ENCODE data around the gene PSKH1. TPM values are rescaled to one million over a fixed set of nuclear protein-coding genes. Genes with fewer than 3 reads are reported as not detected.

The PSKH1 gene
- total RNA-seq, 1 donor from 2014 or later = 44.5 TPM

DNA sequence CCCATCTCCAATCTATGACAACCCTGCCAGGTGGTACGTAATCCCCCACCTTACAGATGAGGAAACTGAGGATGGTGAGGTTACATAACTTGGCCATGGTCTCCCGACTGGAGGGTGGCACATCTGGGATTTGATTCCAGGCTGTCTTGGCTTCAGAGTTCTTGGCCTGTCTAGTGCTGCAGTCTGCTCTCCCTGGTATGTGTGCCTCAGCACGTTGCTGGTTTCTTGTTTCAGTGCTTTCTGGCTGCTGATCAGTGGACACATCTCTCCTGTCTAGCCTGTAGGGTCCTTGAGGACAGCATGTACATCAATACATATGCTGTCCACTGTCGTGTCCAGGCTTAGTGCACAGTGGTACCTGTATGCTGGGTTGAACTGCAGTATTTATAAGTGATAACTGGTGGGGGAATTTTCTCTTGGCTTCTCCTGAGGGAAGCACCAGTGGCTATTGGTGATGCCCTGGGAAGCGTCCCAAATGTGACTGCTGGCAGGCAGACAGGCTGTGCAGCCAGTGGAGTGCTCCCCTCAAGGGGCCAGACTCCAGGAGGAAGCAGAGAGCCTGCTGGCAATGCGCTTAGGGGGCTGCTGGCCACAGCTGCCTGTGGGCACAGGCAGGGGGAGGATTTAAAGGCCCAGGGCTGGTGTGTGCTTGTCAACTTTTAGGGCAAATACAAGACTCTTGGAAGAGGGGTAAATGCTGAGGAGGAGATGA is 24.2 kb downstream of the PSKH1 start:
- H3K9me3 Mint-ChIP-seq = no peaks in the 10 kb centered on the region

DNA sequence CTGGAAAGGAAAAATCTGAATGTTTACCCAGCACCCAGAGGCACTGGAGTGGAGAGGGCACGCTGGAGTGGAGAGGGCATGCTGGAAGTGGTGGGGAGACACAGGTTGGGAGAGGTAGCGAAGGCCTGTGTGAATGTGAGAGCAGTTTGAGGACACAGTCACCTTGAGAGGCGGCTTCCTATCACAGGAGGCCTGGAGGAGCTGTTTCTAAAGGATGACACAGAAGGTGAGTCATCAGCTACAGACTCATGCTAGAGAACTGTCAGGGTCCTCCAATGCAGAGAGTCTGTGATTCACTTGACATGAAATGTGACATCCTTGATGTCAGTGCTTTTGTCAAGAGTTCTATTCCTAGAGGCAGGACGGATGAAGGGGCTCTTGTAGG is 24.8 kb downstream of the PSKH1 start:
- no peak for DNase-seq (ENCODE audit: low spot score in 2 of 2, unreplicated experiment in 2 of 2)
- TF ChIP-seq, protein P1, sequence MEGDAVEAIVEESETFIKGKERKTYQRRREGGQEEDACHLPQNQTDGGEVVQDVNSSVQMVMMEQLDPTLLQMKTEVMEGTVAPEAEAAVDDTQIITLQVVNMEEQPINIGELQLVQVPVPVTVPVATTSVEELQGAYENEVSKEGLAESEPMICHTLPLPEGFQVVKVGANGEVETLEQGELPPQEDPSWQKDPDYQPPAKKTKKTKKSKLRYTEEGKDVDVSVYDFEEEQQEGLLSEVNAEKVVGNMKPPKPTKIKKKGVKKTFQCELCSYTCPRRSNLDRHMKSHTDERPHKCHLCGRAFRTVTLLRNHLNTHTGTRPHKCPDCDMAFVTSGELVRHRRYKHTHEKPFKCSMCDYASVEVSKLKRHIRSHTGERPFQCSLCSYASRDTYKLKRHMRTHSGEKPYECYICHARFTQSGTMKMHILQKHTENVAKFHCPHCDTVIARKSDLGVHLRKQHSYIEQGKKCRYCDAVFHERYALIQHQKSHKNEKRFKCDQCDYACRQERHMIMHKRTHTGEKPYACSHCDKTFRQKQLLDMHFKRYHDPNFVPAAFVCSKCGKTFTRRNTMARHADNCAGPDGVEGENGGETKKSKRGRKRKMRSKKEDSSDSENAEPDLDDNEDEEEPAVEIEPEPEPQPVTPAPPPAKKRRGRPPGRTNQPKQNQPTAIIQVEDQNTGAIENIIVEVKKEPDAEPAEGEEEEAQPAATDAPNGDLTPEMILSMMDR (IDR thresholded peaks at IDR 0.05; ENCODE audit: unreplicated experiment) = no peak
- H3K27ac Mint-ChIP-seq = no peak overlapping the region
- peaks cover 15% of the 10 kb centered on the region for H3K4me1 Mint-ChIP-seq
- H3K36me3 Mint-ChIP-seq = peaks cover 13% of the 10 kb centered on the region
- no peak overlapping the region for H3K4me3 Mint-ChIP-seq
- H3K27me3 Mint-ChIP-seq (ENCODE audit: low read depth) = no peaks in the 10 kb centered on the region
- no peaks in the 10 kb centered on the region for H3K9me3 Mint-ChIP-seq

More for the DNA sequence above, 24.2 kb downstream of the PSKH1 start:
- Mint-ChIP-seq H3K4me3 (no peak overlapping the region), H3K27me3 (ENCODE audit: low read depth) (no peaks in the 10 kb centered on the region), H3K4me1 (peaks cover 15% of the 10 kb centered on the region), H3K36me3 (peaks cover 13% of the 10 kb centered on the region), H3K27ac (no peak overlapping the region)
- TF ChIP-seq, protein P1 (IDR thresholded peaks at IDR 0.05; ENCODE audit: unreplicated experiment) = no peak
- DNase-seq (ENCODE audit: low spot score in 2 of 2, unreplicated experiment in 2 of 2) = no peak

DNA sequence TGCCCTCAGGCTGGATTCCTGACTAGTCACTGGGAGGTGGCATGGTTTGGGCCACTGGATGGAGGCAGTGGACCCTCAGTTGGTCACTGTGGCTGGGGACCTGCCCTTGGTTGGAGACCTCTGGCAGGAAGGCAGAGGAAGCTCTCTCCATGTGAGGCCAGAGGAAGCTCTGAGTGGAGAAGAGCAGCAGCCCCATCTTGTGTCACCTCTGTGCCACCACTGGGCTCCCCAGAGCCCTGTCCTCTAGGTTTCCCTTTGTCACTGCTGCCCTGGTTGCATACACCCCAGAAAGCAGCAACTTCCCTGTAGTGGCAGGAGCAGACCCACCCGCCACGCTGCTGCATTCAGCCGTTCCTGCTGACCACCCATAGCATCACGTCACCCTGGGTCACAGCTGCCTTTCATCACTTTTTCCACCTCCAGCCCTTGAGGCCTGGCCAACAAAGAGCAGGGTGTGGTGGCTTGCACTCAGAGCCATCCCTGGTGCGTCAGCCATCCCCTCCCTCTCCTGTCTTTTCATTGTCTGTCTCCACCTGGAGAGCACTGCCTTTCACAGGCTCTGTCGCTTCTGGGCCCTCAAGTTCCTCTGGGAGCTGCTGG is 26.7 kb downstream of the PSKH1 start:
- DNase-seq (ENCODE audit: low spot score in 2 of 2, unreplicated experiment in 2 of 2) = no peak
- TF ChIP-seq, protein P1 (IDR thresholded peaks at IDR 0.05; ENCODE audit: unreplicated experiment) = no peak
- Mint-ChIP-seq H3K27ac (no peak overlapping the region), H3K9me3 (no peaks in the 10 kb centered on the region), H3K4me1 (peaks cover 12% of the 10 kb centered on the region), H3K36me3 (peaks cover 8% of the 10 kb centered on the region), H3K27me3 (ENCODE audit: low read depth) (no peaks in the 10 kb centered on the region), H3K4me3 (no peak overlapping the region)

DNA sequence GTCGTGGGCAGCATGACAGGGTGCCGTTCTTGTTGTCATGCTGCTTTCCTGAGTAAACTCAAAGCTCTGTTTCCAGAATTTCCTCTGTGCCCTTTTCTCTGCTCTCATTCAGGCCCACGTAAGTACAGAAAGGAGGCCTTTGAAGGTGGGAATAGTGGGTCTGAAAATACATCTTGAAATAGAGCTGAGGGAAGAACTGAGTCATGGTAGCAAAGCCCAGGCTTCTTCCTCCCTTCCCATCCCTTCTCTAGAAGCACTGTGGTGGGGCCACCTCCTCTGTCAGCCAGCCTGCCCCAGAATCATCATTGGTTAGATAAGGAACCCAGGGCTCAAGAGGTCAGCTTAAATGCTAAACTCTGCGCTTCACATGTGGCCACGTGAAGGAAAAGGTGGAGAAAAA is 29.2 kb downstream of the PSKH1 start:
- Mint-ChIP-seq H3K4me1 (no peaks in the 10 kb centered on the region), H3K36me3 (peaks cover 6% of the 10 kb centered on the region), H3K9me3 (no peaks in the 10 kb centered on the region), H3K27ac (peak overlapping the region; percentile 21), H3K4me3 (no peak overlapping the region), H3K27me3 (ENCODE audit: low read depth) (no peaks in the 10 kb centered on the region)
- no peak for DNase-seq (ENCODE audit: low spot score in 2 of 2, unreplicated experiment in 2 of 2)
- TF ChIP-seq, protein P1 (IDR thresholded peaks at IDR 0.05; ENCODE audit: unreplicated experiment) = no peak

DNA sequence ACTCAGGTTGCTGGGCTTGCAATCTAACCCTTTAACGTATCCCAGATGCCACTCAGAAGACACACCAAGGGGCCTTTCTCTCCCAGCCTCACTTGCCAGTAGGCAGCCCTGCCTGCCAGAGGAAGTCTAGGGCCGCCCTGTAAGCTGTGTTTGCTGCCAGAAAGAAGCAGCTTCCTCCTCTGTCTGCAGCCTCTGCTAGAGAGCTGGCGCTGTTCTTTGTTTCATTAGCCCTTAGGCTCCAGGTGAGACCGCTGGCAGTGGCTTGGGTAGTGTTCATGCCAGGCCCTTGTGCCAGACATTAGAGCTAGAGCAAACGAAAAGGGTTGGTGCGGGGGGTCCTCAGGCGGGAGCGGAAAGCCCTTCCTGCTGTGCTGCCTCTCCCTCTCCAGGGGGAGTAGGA is 29.7 kb downstream of the PSKH1 start:
- Mint-ChIP-seq H3K9me3 (no peaks in the 10 kb centered on the region), H3K27ac (no peak overlapping the region), H3K27me3 (ENCODE audit: low read depth) (no peaks in the 10 kb centered on the region), H3K4me3 (no peak overlapping the region), H3K4me1 (no peaks in the 10 kb centered on the region), H3K36me3 (peaks cover 3% of the 10 kb centered on the region)
- DNase-seq (ENCODE audit: low spot score in 2 of 2, unreplicated experiment in 2 of 2) = no peak
- TF ChIP-seq, protein P1 (IDR thresholded peaks at IDR 0.05; ENCODE audit: unreplicated experiment) = no peak

Measured in mesothelial cell of epicardium (in vitro differentiated cells).